CD14-positive monocyte (primary cell): ENCODE measurements around the gene SLC6A6. TPM values are rescaled to one million over a fixed set of nuclear protein-coding genes. Genes with fewer than 3 reads are reported as not detected.

Experiments used
- DNase-seq, 3 donors: peaks; one replicate each; pipeline ENCODE4 v3.0.0-alpha.2; 2011 to 2022
- H2AFZ ChIP-seq: 2 replicates; pipeline ENCODE4 v1.6.0; 2012; ENCODE audit warnings: mild to moderate bottlenecking, low read depth, low read length, inconsistent platforms; ENCODE audit not compliant: insufficient read depth, poor library complexity, severe bottlenecking
- H3K27ac ChIP-seq, 2 donors: 1 replicate in 1 of 2; 2 replicates in 1 of 2; pipeline ENCODE4 v1.5.1; 2012 to 2013; ENCODE audit warnings: low read length in 2 of 2, control low read depth in 1 of 2, inconsistent platforms in 1 of 2, low read depth in 1 of 2, mild to moderate bottlenecking in 1 of 2
- H3K27me3 ChIP-seq, 2 donors: one replicate each; pipeline versions ENCODE4 v1.6.0 to v1.6.1; 2011 to 2013; ENCODE audit warnings: low read length in 2 of 2; ENCODE audit not compliant: control insufficient read depth in 2 of 2, insufficient read depth in 2 of 2
- H3K36me3 ChIP-seq, 2 donors: replicated peaks in 1 of 2; 1 replicate in 1 of 2; 2 replicates in 1 of 2; pipeline versions ENCODE4 v1.5.1 to v1.6.1; 2012 to 2013; ENCODE audit warnings: low read length in 2 of 2, control low read depth in 1 of 2, inconsistent platforms in 1 of 2, mild to moderate bottlenecking in 1 of 2; ENCODE audit not compliant: insufficient read depth in 2 of 2, control insufficient read depth in 1 of 2
- H3K4me1 ChIP-seq, 2 donors: 1 replicate in 1 of 2; 2 replicates in 1 of 2; pipeline versions ENCODE4 v1.5.1 to v1.6.1; 2012 to 2013; ENCODE audit warnings: low read length in 2 of 2, control low read depth in 1 of 2, inconsistent platforms in 1 of 2, mild to moderate bottlenecking in 1 of 2, moderate library complexity in 1 of 2; ENCODE audit not compliant: insufficient read depth in 2 of 2, control insufficient read depth in 1 of 2
- H3K4me2 ChIP-seq: replicated peaks from 2 replicates; pipeline ENCODE3; 2012; ENCODE audit warnings: low read length, moderate library complexity, mild to moderate bottlenecking; ENCODE audit not compliant: poor library complexity, severe bottlenecking; ENCODE audit errors: extremely low read depth
- H3K4me3 ChIP-seq, 3 experiments: fragments of 200-600 bp in 1 of 3; sonication (generic) in 1 of 3; replicated peaks in 1 of 3; 1 replicate in 2 of 3; 2 replicates in 1 of 3; pipeline ENCODE4 v1.5.1; 2011 to 2013; ENCODE audit warnings: low read length in 3 of 3, mild to moderate bottlenecking in 3 of 3, control low read depth in 2 of 3, low read depth in 2 of 3, inconsistent platforms in 1 of 3, moderate library complexity in 1 of 3
- H3K79me2 ChIP-seq: 2 replicates; pipeline ENCODE4 v1.6.0; 2012; ENCODE audit warnings: mild to moderate bottlenecking, control low read depth, inconsistent platforms, low read length, moderate library complexity; ENCODE audit not compliant: insufficient read depth
- H3K9ac ChIP-seq: 2 replicates; pipeline ENCODE4 v1.6.0; 2017; ENCODE audit warnings: low read length, mild to moderate bottlenecking; ENCODE audit not compliant: insufficient read depth, poor library complexity, severe bottlenecking
- H3K9me3 ChIP-seq, 2 donors: replicated peaks in 1 of 2; 1 replicate in 1 of 2; 2 replicates in 1 of 2; pipeline versions ENCODE4 v1.5.1 to v1.6.1; 2012 to 2013; ENCODE audit warnings: low read length in 2 of 2, control low read depth in 1 of 2; ENCODE audit not compliant: control insufficient read depth in 1 of 2, insufficient read depth in 1 of 2
- H4K20me1 ChIP-seq: 2 replicates; pipeline ENCODE4 v1.6.0; 2012; ENCODE audit warnings: mild to moderate bottlenecking, low read length, control low read depth, moderate library complexity; ENCODE audit not compliant: insufficient read depth
- H3K27ac Mint-ChIP-seq, 7 donors: one replicate each; pipeline ENCODE4 v1.8.0; 2020; ENCODE audit warnings: mild to moderate bottlenecking in 7 of 7, mixed read lengths in 7 of 7, moderate library complexity in 6 of 7, inconsistent platforms in 2 of 7
- H3K27me3 Mint-ChIP-seq, 3 donors: one replicate each; pipeline ENCODE4 v1.8.0; 2021 to 2022; ENCODE audit warnings: low read depth in 3 of 3, mild to moderate bottlenecking in 3 of 3, mixed read lengths in 3 of 3, moderate library complexity in 3 of 3, inconsistent platforms in 1 of 3
- H3K36me3 Mint-ChIP-seq, 2 donors: one replicate each; pipeline ENCODE4 v1.8.0; 2020; ENCODE audit warnings: mixed read lengths in 2 of 2, inconsistent platforms in 1 of 2, mild to moderate bottlenecking in 1 of 2
- H3K4me1 Mint-ChIP-seq: one replicate; pipeline ENCODE4 v1.8.0; 2020; ENCODE audit warnings: mild to moderate bottlenecking, mixed read lengths
- H3K4me3 Mint-ChIP-seq, 2 donors: one replicate each; pipeline ENCODE4 v1.8.0; 2020; ENCODE audit warnings: mild to moderate bottlenecking in 2 of 2, mixed read lengths in 2 of 2, moderate library complexity in 1 of 2
- H3K9me3 Mint-ChIP-seq, 7 donors: one replicate each; pipeline ENCODE4 v1.8.0; 2020 to 2022; ENCODE audit warnings: mixed read lengths in 7 of 7, mild to moderate bottlenecking in 6 of 7, moderate library complexity in 6 of 7, inconsistent platforms in 2 of 7
- WGBS: methylation state at CpG from one replicate; pipeline ENCODE4 v1.1.5; 2013; ENCODE audit warnings: missing lambda C conversion rate; ENCODE audit not compliant: insufficient coverage; 5-methylcytosine and 5-hydroxymethylcytosine counted together
- intact Hi-C, 2 donors: fragments of 100-400 bp; cut with micrococcal nuclease; formaldehyde crosslinking; loops; one replicate each; pipeline versions ENCODE4 v1.15.0 to v1.15.1; 2023
- polyA plus RNA-seq, 3 donors: library from polyadenylated mRNA; depleted of rRNA in 1 of 3; unstranded in 2 of 3; stranded (reverse) in 1 of 3; fragments of 300-500 nt in 2 of 3; fragments of >200 nt in 1 of 3; fragmentation: Illumina TruSeq in 2 of 3; gene quantifications; 1 replicate in 2 of 3; 2 replicates in 1 of 3; pipeline ENCODE4 v1.2.3, GENCODE V29; 2012 to 2021
- TF ChIP-seq, protein P1 (sequence below): fragments of 200-600 bp; IDR thresholded peaks from one replicate; pipeline ENCODE4 v1.8.0; 2022; ENCODE audit warnings: antibody characterized with exemption, mild to moderate bottlenecking

SLC6A6 gene
- polyA plus RNA-seq, 3 donors = 18.4 to 136 (median 24.5) TPM

DNA sequence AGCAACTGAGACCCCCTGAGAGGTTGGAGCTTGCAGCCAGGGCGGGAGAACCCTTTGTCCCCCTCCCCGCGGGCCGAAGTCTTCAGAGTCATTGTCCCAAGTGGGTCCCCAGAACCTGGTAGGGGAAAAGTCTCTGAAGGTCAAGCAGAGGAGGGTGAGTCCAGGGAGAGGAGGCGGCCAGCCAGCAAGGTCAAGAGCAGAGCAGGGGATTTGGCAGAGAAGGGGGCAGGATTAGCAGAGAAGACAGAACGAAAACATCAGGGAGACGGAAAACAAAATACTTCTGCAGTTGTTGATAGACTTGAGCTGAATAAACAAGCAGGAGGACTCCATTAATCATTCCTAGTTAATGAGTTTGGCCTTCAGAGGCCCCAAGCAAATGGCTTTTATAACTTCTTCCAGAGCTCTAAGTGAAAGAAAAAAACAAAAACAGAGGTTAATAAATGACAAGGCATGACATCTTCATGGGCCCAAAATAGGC is 71.0 kb downstream of the SLC6A6 start:
- WGBS = 100% methylated on average over 6 of the region's 7 CpGs
- Mint-ChIP-seq H3K9me3 (peaks cover 0 to under 1% (median 0%) of the 10 kb centered on the region in 7 donors), H3K27ac (peak overlapping the region in 1 of 7 donors; percentile 50), H3K4me3 (no peak overlapping the region), H3K4me1 (no peaks in the 10 kb centered on the region), H3K36me3 (peaks cover 94 to 100% of the 10 kb centered on the region in 2 donors), H3K27me3 (no peaks in the 10 kb centered on the region)
- TF ChIP-seq, protein P1, sequence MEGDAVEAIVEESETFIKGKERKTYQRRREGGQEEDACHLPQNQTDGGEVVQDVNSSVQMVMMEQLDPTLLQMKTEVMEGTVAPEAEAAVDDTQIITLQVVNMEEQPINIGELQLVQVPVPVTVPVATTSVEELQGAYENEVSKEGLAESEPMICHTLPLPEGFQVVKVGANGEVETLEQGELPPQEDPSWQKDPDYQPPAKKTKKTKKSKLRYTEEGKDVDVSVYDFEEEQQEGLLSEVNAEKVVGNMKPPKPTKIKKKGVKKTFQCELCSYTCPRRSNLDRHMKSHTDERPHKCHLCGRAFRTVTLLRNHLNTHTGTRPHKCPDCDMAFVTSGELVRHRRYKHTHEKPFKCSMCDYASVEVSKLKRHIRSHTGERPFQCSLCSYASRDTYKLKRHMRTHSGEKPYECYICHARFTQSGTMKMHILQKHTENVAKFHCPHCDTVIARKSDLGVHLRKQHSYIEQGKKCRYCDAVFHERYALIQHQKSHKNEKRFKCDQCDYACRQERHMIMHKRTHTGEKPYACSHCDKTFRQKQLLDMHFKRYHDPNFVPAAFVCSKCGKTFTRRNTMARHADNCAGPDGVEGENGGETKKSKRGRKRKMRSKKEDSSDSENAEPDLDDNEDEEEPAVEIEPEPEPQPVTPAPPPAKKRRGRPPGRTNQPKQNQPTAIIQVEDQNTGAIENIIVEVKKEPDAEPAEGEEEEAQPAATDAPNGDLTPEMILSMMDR = no peak
- Histone ChIP-seq H3K4me2 (no peak overlapping the region), H2AFZ (no peak overlapping the region), H3K9me3 (no peaks in the 10 kb centered on the region), H3K27ac (peak overlapping the region in 1 of 2 donors; percentile 36), H4K20me1 (peaks cover 90% of the 10 kb centered on the region), H3K9ac (no peak overlapping the region), H3K27me3 (no peaks in the 10 kb centered on the region), H3K79me2 (no peaks in the 10 kb centered on the region), H3K4me1 (no peaks in the 10 kb centered on the region), H3K36me3 (peaks cover 98 to 100% of the 10 kb centered on the region in 2 donors), H3K4me3 (no peak overlapping the region)
- no peak for DNase-seq
- intact Hi-C loops = loop anchor here in 1 of 2 donors (10.0 kb wide), 1 partner anchor 579 kb away; no protein-coding TSS in a partner anchor

DNA sequence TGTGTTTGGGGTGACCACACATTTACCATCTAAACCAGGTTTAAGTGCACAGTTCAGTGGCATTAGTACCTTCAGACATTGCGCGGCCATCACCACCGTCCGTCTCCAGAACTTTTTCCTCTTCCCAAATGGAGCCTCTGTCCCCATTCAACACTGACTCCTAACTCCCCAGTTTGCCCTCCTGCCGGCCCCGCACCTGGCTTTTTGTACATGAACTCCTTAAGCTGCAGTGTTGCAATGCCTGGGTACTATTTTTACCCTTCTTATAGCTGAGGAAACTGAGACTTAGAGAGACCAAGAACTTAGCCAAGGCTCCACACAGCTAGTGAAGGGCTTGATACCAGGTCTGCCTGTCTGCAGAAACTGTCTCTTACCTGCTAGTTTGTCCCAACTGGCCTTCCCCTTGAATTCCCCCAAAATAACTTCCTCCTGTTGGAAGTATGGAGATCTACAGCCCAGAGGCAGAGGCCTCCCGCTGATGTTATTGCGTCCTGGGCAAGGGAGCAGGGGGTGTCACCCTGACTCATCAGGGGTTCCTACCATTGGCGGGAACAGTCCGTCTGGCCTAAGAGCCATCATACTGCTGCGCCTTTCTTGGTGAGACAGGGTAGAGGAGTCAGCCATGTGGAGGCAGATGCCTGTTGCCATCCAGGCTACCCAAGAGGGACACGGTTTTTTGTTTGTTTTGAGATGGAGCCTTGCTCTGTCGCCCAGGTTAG is 72.1 kb downstream of the SLC6A6 start:
- Histone ChIP-seq H3K4me2 (no peak overlapping the region), H3K4me1 (no peaks in the 10 kb centered on the region), H3K36me3 (peaks cover 98 to 100% of the 10 kb centered on the region in 2 donors), H4K20me1 (peaks cover 90% of the 10 kb centered on the region), H3K79me2 (no peaks in the 10 kb centered on the region), H3K4me3 (no peak overlapping the region), H2AFZ (no peak overlapping the region), H3K27me3 (no peaks in the 10 kb centered on the region), H3K9me3 (no peaks in the 10 kb centered on the region), H3K27ac (no peak overlapping the region), H3K9ac (no peak overlapping the region)
- Mint-ChIP-seq H3K27ac (peak overlapping the region in 2 of 7 donors; percentile 21 to 57), H3K27me3 (no peaks in the 10 kb centered on the region), H3K36me3 (peaks cover 95 to 100% of the 10 kb centered on the region in 2 donors), H3K9me3 (no peaks in the 10 kb centered on the region), H3K4me1 (no peaks in the 10 kb centered on the region), H3K4me3 (no peak overlapping the region)
- intact Hi-C loops = loop anchor here in 1 of 2 donors (10.0 kb wide), 1 partner anchor 580 kb away; no protein-coding TSS in a partner anchor
- WGBS = 94% methylated on average over 11 of the region's 13 CpGs
- TF ChIP-seq, protein P1 = no peak
- DNase-seq = no peak
